HEK293 (cell line): ENCODE data around the gene MITF.
A peak's percentile ranks its signal among the peaks of the same experiment; 100 is the strongest.

Experiments used
- CTCF ChIA-PET: fragments of 350-600 bp; formaldehyde crosslinking; extraction: SDS; loops from one replicate; lab custom pipeline; 2021; ENCODE audit warnings: antibody characterized with exemption; lab: Yijun Ruan, JAX
- POLR2A ChIA-PET: fragments of 300-600 bp; formaldehyde crosslinking; extraction: SDS; loops from one replicate; lab custom pipeline; 2020; ENCODE audit warnings: antibody characterized with exemption, inconsistent platforms; lab: Yijun Ruan, JAX
- H3K27ac ChIP-seq: fragments of 200-500 bp; sonication (Bioruptor generic); 2 replicates; pipeline ENCODE4 v1.5.1; 2014; ENCODE audit warnings: low read depth, low read length, control low read depth, inconsistent platforms; ENCODE audit errors: extremely low read depth
- H3K36me3 ChIP-seq, 2 experiments: fragments of 200-500 bp in 1 of 2; sonication (Bioruptor generic) in 1 of 2; 1 replicate in 1 of 2; 2 replicates in 1 of 2; pipeline ENCODE4 v1.5.1; 2014 to 2017; ENCODE audit warnings: inconsistent platforms in 2 of 2, low read length in 2 of 2; ENCODE audit not compliant: control insufficient read depth in 2 of 2, insufficient read depth in 1 of 2
- H3K4me1 ChIP-seq: fragments of 200-500 bp; sonication (Bioruptor generic); 2 replicates; pipeline ENCODE4 v1.5.1; 2014; ENCODE audit warnings: mild to moderate bottlenecking, low read length, inconsistent platforms; ENCODE audit not compliant: control insufficient read depth, insufficient read depth
- H3K4me3 ChIP-seq: 2 replicates; pipeline ENCODE4 v1.5.1; 2011; ENCODE audit warnings: low read depth, mild to moderate bottlenecking, control low read depth, low read length, moderate library complexity
- H3K9me3 ChIP-seq: fragments of 200-500 bp; sonication (Bioruptor generic); 2 replicates; pipeline ENCODE4 v1.5.1; 2014; ENCODE audit warnings: low read depth, low read length, inconsistent platforms; ENCODE audit not compliant: control insufficient read depth, insufficient read depth
- EGR2 ChIP-seq: fragments of 450-650 bp; formaldehyde crosslinking; IDR thresholded peaks from 2 replicates; pipeline ENCODE4 v1.5.1; 2016; ENCODE audit warnings: low read depth, missing biosample characterization, missing genetic modification characterization
- FEZF1 ChIP-seq: fragments of 450-650 bp; formaldehyde crosslinking; IDR thresholded peaks from 2 replicates; pipeline ENCODE4 v1.5.1; 2016; ENCODE audit warnings: missing biosample characterization, missing genetic modification characterization
- GLIS2 ChIP-seq: fragments of 450-650 bp; formaldehyde crosslinking; IDR thresholded peaks from 2 replicates; pipeline ENCODE4 v1.5.1; 2016; ENCODE audit warnings: missing biosample characterization, missing genetic modification characterization
- OSR2 ChIP-seq: fragments of 450-650 bp; formaldehyde crosslinking; IDR thresholded peaks from 2 replicates; pipeline ENCODE4 v1.5.1; 2016; ENCODE audit warnings: missing biosample characterization, missing genetic modification characterization
- SCRT2 ChIP-seq: fragments of 450-650 bp; formaldehyde crosslinking; IDR thresholded peaks from 2 replicates; pipeline ENCODE4 v1.5.1; 2016; ENCODE audit warnings: missing biosample characterization, missing genetic modification characterization
- SP7 ChIP-seq: fragments of 450-650 bp; formaldehyde crosslinking; IDR thresholded peaks from 2 replicates; pipeline ENCODE4 v1.5.1; 2016; ENCODE audit warnings: missing biosample characterization, missing genetic modification characterization
- TCF7L2 ChIP-seq: IDR thresholded peaks from 2 replicates; pipeline ENCODE4 v1.6.1; 2011; ENCODE audit warnings: low read depth, mild to moderate bottlenecking, inconsistent platforms, low read length, moderate library complexity, borderline replicate concordance
- YY1 ChIP-seq: fragments of 450-650 bp; formaldehyde crosslinking; IDR thresholded peaks from 2 replicates; pipeline ENCODE4 v1.5.1; 2018; ENCODE audit warnings: missing biosample characterization, missing genetic modification characterization
- ZFHX2 ChIP-seq: fragments of 450-650 bp; formaldehyde crosslinking; conservative IDR thresholded peaks from 2 replicates; pipeline ENCODE4 v1.5.1; 2016; ENCODE audit warnings: missing biosample characterization, missing genetic modification characterization
- ZFP41 ChIP-seq: fragments of 450-650 bp; formaldehyde crosslinking; IDR thresholded peaks from 2 replicates; pipeline ENCODE4 v1.5.1; 2016; ENCODE audit warnings: missing biosample characterization, missing genetic modification characterization, borderline replicate concordance
- ZNF148 ChIP-seq: fragments of 450-650 bp; formaldehyde crosslinking; IDR thresholded peaks from 2 replicates; pipeline ENCODE4 v1.5.0; 2017; ENCODE audit warnings: missing biosample characterization, missing genetic modification characterization, borderline replicate concordance
- ZNF248 ChIP-seq: fragments of 450-650 bp; formaldehyde crosslinking; IDR thresholded peaks from 2 replicates; pipeline ENCODE4 v1.5.1; 2017; ENCODE audit warnings: missing biosample characterization, missing genetic modification characterization
- ZNF311 ChIP-seq: fragments of 450-650 bp; formaldehyde crosslinking; IDR thresholded peaks from 2 replicates; pipeline ENCODE4 v1.5.1; 2017; ENCODE audit warnings: missing biosample characterization, missing genetic modification characterization, borderline replicate concordance
- ZNF391 ChIP-seq: fragments of 450-650 bp; formaldehyde crosslinking; IDR thresholded peaks from 2 replicates; pipeline ENCODE4 v1.5.1; 2016; ENCODE audit warnings: low read depth, missing biosample characterization, missing genetic modification characterization, borderline replicate concordance
- ZNF433 ChIP-seq: fragments of 450-650 bp; formaldehyde crosslinking; IDR thresholded peaks from 2 replicates; pipeline ENCODE4 v1.5.1; 2016; ENCODE audit warnings: missing biosample characterization, missing genetic modification characterization, low read depth
- ZNF501 ChIP-seq: fragments of 450-650 bp; formaldehyde crosslinking; IDR thresholded peaks from 2 replicates; pipeline ENCODE4 v1.5.1; 2016; ENCODE audit warnings: missing biosample characterization, missing genetic modification characterization
- ZNF513 ChIP-seq: fragments of 450-650 bp; IDR thresholded peaks from 2 replicates; pipeline ENCODE4 v1.5.1; 2018; ENCODE audit warnings: missing biosample characterization, missing genetic modification characterization
- ZNF548 ChIP-seq: fragments of 450-650 bp; formaldehyde crosslinking; IDR thresholded peaks from 2 replicates; pipeline ENCODE4 v1.5.1; 2016; ENCODE audit warnings: missing biosample characterization, missing genetic modification characterization
- ZNF571 ChIP-seq: fragments of 450-650 bp; formaldehyde crosslinking; IDR thresholded peaks from 2 replicates; pipeline ENCODE4 v1.5.0; 2017; ENCODE audit warnings: missing biosample characterization, missing genetic modification characterization
- ZNF664 ChIP-seq: fragments of 450-650 bp; formaldehyde crosslinking; IDR thresholded peaks from 2 replicates; pipeline ENCODE4 v1.5.1; 2016; ENCODE audit warnings: missing biosample characterization, missing genetic modification characterization
- ZNF677 ChIP-seq: fragments of 450-650 bp; IDR thresholded peaks from 2 replicates; pipeline ENCODE4 v1.5.0; 2018; ENCODE audit warnings: missing biosample characterization, mild to moderate bottlenecking, missing genetic modification characterization, moderate library complexity
- ZNF792 ChIP-seq: fragments of 450-650 bp; formaldehyde crosslinking; IDR thresholded peaks from 2 replicates; pipeline ENCODE4 v1.5.1; 2016; ENCODE audit warnings: missing biosample characterization, missing genetic modification characterization
- ZSCAN18 ChIP-seq: fragments of 450-650 bp; formaldehyde crosslinking; IDR thresholded peaks from 2 replicates; pipeline ENCODE4 v1.5.1; 2016; ENCODE audit warnings: missing biosample characterization, missing genetic modification characterization
- TF ChIP-seq, protein P1 (sequence below): fragments of 450-650 bp; formaldehyde crosslinking; conservative IDR thresholded peaks from 2 replicates; pipeline ENCODE4 v1.5.1; 2016; ENCODE audit warnings: low read depth, missing biosample characterization, missing genetic modification characterization
- TF ChIP-seq, protein P2 (sequence below): fragments of 450-650 bp; formaldehyde crosslinking; IDR thresholded peaks from 2 replicates; pipeline ENCODE4 v1.5.1; 2017; ENCODE audit warnings: missing biosample characterization, missing genetic modification characterization

Gene MITF

GRCh38 chr3:69762768-69763229 lies 23.5 kb downstream of the MITF start:
- POLR2A ChIA-PET, result no interaction called here
- no peaks in the 10 kb centered on the region for H3K9me3 ChIP-seq
- no peak for TF ChIP-seq OSR2 (tag by site-specific recombination)
- TF ChIP-seq ZSCAN18 (tag by site-specific recombination), result no peak
- TF ChIP-seq SCRT2 (tag by site-specific recombination), result no peak
- no peak for TF ChIP-seq ZFHX2 (tag by site-specific recombination)
- TF ChIP-seq ZNF677 (tag by site-specific recombination), result no peak
- no peak for TF ChIP-seq GLIS2
- no peak for TF ChIP-seq TCF7L2
- TF ChIP-seq, protein P1, sequence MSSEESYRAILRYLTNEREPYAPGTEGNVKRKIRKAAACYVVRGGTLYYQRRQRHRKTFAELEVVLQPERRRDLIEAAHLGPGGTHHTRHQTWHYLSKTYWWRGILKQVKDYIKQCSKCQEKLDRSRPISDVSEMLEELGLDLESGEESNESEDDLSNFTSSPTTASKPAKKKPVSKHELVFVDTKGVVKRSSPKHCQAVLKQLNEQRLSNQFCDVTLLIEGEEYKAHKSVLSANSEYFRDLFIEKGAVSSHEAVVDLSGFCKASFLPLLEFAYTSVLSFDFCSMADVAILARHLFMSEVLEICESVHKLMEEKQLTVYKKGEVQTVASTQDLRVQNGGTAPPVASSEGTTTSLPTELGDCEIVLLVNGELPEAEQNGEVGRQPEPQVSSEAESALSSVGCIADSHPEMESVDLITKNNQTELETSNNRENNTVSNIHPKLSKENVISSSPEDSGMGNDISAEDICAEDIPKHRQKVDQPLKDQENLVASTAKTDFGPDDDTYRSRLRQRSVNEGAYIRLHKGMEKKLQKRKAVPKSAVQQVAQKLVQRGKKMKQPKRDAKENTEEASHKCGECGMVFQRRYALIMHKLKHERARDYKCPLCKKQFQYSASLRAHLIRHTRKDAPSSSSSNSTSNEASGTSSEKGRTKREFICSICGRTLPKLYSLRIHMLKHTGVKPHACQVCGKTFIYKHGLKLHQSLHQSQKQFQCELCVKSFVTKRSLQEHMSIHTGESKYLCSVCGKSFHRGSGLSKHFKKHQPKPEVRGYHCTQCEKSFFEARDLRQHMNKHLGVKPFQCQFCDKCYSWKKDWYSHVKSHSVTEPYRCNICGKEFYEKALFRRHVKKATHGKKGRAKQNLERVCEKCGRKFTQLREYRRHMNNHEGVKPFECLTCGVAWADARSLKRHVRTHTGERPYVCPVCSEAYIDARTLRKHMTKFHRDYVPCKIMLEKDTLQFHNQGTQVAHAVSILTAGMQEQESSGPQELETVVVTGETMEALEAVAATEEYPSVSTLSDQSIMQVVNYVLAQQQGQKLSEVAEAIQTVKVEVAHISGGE (tag by site-specific recombination), result no peak
- no peak for TF ChIP-seq YY1 (tag by site-specific recombination)
- TF ChIP-seq ZNF513 (tag by site-specific recombination), result no peak
- TF ChIP-seq ZNF391 (tag by site-specific recombination), result no peak
- no peak for TF ChIP-seq ZNF548 (tag by site-specific recombination)
- no peak for TF ChIP-seq EGR2 (tag by site-specific recombination)
- TF ChIP-seq ZNF664, result no peak
- TF ChIP-seq, all 188 proteins: peak for 0
- Histone ChIP-seq H3K4me3 (no peak overlapping the region), H3K27ac (no peak overlapping the region), H3K4me1 (peaks cover 4% of the 10 kb centered on the region; the same call in 1 of the 2 replicates), H3K36me3 (no peaks in the 10 kb centered on the region)
- CTCF ChIA-PET, result interaction anchor here (0.7 kb wide), 1 partner anchor 47 kb away, joined by 3 read pairs; no protein-coding TSS in a partner anchor

DNA sequence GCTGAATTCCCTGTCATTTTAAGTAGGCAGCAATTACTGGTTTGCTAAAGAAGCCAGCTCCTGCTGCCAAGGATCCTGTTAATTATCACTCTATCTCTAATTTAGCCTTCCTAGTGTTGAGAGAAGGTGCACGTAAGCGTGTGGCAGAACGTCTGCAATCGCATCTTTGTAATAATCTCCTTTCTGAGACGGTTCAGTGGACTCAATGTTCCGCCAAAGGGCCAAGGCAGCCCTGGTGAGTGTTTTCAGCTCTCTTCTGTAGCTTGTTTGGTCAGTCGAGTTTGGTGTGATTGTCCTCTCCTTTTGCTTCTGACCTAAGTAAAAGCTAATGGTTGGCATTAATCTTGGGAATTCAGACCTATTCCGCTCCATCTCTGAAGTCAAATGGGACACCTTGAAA lies 24.2 kb downstream of the MITF start:
- ChIA-PET CTCF (interaction anchor here (0.6 kb wide), 1 partner anchor 379 kb away, joined by 3 read pairs; no protein-coding TSS in a partner anchor), POLR2A (no interaction called here)
- TF ChIP-seq ZNF433, result no peak
- no peak for TF ChIP-seq ZFP41 (tag by site-specific recombination)
- TF ChIP-seq ZNF248 (tag by site-specific recombination), result no peak
- no peak for TF ChIP-seq ZNF792 (tag by site-specific recombination)
- TF ChIP-seq SP7, result peak; percentile 51; the same call in 1 of the 2 replicates
- 0 out of 2 replicates have a peak, but pooled peaks have one; percentile 36 for TF ChIP-seq OSR2 (tag by site-specific recombination)
- TF ChIP-seq ZNF311 (tag by site-specific recombination), result no peak
- no peak for TF ChIP-seq ZNF571 (tag by site-specific recombination)
- TF ChIP-seq ZNF501 (tag by site-specific recombination), result no peak
- no peak for TF ChIP-seq ZNF148
- TF ChIP-seq, protein P2, sequence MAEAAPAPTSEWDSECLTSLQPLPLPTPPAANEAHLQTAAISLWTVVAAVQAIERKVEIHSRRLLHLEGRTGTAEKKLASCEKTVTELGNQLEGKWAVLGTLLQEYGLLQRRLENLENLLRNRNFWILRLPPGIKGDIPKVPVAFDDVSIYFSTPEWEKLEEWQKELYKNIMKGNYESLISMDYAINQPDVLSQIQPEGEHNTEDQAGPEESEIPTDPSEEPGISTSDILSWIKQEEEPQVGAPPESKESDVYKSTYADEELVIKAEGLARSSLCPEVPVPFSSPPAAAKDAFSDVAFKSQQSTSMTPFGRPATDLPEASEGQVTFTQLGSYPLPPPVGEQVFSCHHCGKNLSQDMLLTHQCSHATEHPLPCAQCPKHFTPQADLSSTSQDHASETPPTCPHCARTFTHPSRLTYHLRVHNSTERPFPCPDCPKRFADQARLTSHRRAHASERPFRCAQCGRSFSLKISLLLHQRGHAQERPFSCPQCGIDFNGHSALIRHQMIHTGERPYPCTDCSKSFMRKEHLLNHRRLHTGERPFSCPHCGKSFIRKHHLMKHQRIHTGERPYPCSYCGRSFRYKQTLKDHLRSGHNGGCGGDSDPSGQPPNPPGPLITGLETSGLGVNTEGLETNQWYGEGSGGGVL, result no peak
- no peak for TF ChIP-seq FEZF1
- TF ChIP-seq TCF7L2, result 0 out of 2 replicates have a peak, but pooled peaks have one; percentile 9
- H3K4me1 ChIP-seq, result peaks cover 4% of the 10 kb centered on the region; the same call in 1 of the 2 replicates
- H3K9me3 ChIP-seq, result no peaks in the 10 kb centered on the region
- no peak overlapping the region for H3K27ac ChIP-seq
- no peaks in the 10 kb centered on the region for H3K36me3 ChIP-seq
- no peak overlapping the region for H3K4me3 ChIP-seq
